Loucy (cell line): Measurements from ENCODE around the gene RPL31.

Experiments
- CTCF ChIP-seq: fragments of 200-600 bp; sonication (generic); conservative IDR thresholded peaks from 2 replicates; pipeline ENCODE4 v1.5.1; 2014; ENCODE audit warnings: mild to moderate bottlenecking, antibody characterized with exemption, low read length
- EZH2phosphoT487 ChIP-seq: fragments of 200-600 bp; IDR thresholded peaks from 2 replicates; pipeline ENCODE4 v1.6.1; 2018; ENCODE audit warnings: antibody characterized with exemption, mild to moderate bottlenecking, moderate library complexity, borderline replicate concordance

GRCh38 chr2:100975521-100975785 lies 26.6 kb upstream of the RPL31 start:
- no peak for TF ChIP-seq CTCF
- TF ChIP-seq EZH2phosphoT487 = no peak
